Measurements from ENCODE around the gene TMPRSS4.

TMPRSS4 gene, protein sequence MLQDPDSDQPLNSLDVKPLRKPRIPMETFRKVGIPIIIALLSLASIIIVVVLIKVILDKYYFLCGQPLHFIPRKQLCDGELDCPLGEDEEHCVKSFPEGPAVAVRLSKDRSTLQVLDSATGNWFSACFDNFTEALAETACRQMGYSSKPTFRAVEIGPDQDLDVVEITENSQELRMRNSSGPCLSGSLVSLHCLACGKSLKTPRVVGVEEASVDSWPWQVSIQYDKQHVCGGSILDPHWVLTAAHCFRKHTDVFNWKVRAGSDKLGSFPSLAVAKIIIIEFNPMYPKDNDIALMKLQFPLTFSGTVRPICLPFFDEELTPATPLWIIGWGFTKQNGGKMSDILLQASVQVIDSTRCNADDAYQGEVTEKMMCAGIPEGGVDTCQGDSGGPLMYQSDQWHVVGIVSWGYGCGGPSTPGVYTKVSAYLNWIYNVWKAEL

DNA sequence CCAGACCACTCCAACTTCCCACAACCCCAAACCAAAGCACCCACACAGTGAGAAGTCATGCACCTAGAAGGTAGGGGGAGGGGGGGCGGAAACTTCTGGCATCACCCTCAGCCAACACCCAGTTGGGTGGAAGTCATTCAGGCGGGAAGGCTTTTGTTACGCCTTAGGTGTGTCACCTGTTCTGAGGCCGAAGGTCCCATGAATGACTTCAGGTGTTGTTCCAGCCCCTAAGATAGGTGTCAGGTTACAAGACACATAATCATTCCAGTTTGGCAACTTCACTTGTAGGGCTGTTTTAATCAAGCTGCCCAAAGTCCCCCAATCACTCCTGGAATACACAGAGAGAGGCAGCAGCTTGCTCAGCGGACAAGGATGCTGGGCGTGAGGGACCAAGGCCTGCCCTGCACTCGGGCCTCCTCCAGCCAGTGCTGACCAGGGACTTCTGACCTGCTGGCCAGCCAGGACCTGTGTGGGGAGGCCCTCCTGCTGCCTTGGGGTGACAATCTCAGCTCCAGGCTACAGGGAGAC lies at the start of gene TMPRSS4:
Gene TMPRSS4, plus strand, starts transcription at position 325 of the 528 bp plus-strand sequence. CDS start 225 bp downstream, outside the sequence.
- no peak for DNase-seq

- DNase-seq: no peak
Measured at GRCh38 chr11:118027694-118028093, 49.2 kb upstream of the TMPRSS4 start.

DNA sequence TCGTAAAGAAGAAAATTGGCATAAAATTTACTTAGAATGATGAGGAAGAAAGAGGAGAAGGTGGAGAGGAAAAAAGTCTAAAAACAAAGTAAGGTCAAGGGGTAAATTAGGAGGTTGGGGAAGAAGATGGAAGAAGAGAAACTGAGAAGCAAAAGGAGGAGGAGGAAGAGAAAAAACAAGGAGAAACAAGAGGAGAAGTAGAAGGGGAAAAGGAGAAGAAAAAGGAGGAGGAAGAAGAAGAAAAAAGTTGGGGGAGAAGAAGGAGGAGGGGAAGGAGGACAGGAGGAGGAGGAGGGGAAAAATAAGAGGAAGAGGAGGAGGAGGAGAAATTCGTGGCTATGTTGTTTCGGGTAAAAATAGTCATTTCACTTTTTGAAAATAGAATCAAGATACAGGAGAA lies 48.3 kb upstream of the TMPRSS4 start:
- DNase-seq: no peak

DNA sequence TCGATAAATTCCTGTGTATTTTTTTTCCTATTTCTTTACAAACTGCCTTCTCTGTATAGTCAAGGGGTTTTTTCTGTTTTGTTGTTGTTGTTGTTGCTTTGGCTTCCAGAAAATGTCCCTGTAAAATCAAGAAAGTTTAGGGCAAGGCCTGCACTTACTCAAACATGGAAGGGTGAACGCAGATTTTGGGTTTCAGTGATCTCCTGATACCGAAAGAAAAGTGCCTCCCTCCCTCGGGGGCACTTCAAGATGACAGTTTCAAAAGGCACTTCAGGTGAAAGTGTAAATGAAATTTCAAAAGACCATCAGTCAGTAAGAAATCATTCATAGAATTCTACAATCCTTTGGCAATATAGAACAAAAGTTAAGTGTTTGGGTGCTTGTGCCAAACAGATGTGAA lies 43.4 kb upstream of the TMPRSS4 start:
- DNase-seq: no peak

DNA sequence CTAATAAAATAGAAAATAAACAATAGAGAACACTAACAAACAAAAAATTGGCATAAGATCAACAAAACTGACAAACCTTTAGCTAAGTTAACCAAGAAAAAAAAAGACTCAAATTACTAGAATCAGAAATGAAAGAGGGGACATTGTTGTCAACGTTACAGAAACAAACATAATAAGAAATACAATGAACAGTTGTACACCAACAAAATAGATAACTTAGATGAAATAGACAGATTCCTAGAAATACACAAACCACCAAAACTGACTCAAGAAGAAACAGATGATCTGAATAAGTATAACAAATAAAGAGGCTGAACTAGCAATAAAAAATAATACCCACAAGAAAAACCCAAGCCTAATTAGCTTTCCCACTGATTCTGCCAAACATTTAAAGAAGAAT lies 34.7 kb upstream of the TMPRSS4 start:
- DNase-seq: no peak

DNA sequence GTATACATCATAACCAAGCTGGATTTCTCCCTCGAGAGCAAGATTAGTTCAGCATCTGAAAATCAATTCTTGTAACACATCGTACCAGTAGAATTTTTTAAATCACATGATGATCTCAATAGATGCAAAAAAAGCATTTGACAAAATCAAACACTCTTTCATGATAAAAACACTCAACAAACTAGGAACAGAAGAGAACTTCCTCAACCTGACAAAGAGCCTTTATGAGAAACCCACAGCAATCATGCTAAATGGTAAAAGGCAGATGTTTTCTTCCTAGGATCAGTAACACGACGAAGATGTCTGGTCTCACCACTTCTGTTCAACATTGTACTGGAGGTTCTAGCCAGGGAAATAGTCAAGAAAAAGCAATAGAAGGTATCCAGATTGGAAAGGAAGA lies 34.1 kb upstream of the TMPRSS4 start:
- DNase-seq: no peak

DNA sequence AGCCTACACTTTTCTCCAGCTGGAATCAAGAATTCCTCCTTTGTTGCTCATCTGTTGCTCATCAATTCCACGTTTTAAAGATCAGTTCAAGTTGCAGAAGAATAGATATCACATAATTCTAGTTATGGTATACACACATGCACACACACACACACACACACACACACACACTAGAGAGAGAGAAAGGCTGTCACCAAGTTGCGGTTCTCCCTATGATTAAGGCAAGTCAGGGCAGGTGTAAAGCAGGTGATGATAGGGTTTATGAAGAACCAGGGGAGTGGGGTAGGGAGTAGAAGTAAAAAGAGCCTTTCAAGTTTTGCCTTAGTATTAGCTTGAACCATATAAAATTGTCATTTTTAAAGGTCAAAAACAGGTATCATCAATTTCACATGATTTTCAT lies 31.7 kb upstream of the TMPRSS4 start:
- no peak for DNase-seq

DNA sequence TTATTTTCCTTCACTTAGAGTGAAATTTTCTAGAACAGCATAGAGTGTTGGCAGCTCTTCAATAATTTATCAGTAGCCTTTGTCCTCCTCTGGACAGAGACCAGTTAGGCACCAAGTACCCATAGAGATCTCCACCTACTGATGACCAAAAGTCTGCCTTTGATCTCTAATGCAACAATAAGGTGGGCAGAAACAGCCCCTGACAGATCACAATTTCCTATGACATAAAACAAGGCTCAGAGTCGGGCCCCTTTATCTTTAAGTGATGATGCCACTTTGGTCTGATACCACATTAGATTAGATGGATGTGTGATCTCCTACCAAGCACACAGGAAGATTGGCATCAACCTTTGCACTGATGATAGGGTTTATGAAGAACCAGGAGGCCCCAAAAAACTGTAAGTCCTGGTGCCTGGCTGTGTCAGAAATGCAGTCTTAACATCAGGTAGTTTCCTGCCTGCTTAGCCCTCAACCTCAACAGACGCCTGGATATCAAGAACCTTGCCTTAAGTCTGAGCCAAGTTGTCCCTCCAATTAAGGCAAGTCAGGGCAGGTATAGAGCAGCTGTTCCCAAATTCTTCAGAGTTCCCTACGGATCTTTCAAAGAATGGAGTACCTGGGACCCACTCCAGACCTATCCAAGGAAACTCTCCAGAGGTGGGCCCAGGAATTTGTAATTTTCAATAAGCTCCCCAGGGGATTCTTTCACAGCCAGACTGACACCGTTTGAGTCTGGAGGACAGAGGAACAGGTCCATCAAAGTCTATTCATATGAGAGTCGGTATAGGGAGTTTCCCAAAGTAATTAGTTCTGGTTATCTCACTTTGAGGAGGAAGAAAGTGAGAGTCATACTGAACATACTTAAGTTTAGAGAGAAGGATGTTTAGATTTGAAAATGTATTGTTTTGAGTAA lies 30.6 kb upstream of the TMPRSS4 start:
- DNase-seq: peak; percentile 26

DNA sequence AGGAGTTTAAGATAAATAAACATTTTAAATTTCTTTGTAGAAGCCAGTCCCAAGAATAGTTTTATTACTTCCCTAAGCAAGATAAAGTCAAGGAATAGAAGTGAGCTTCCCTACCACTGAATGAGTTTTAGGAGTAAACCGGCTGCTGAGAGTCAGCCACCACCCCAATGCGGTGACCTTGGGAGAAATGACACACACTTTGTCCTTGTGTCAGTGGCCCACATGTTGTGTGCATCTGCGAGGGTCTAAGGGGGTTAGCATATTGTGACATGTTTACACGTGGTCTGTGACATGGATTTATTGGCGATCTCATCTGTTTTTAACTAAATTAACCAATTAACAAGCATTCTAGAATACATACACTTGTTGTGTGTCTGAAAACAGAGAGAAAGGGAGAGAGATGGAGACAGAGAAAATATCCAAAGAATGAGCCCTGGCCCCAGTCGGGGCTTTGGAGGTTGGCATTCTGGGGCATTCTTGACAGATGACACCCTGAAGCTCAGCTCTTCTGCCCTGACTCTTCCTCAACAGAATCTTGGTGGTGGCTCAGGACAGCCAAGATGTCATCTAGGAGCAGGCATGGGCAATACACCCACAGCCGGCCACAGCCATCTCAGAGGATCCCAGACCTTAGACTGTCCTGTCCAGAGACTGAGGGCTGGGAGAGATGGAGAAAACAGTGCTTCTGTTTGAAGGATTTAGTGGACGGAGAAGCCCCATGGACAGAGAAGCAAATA lies 29.7 kb upstream of the TMPRSS4 start:
- peak; percentile 11 for DNase-seq

GRCh38 chr11:118047749-118048148 lies 29.1 kb upstream of the TMPRSS4 start:
- DNase-seq: no peak

DNA sequence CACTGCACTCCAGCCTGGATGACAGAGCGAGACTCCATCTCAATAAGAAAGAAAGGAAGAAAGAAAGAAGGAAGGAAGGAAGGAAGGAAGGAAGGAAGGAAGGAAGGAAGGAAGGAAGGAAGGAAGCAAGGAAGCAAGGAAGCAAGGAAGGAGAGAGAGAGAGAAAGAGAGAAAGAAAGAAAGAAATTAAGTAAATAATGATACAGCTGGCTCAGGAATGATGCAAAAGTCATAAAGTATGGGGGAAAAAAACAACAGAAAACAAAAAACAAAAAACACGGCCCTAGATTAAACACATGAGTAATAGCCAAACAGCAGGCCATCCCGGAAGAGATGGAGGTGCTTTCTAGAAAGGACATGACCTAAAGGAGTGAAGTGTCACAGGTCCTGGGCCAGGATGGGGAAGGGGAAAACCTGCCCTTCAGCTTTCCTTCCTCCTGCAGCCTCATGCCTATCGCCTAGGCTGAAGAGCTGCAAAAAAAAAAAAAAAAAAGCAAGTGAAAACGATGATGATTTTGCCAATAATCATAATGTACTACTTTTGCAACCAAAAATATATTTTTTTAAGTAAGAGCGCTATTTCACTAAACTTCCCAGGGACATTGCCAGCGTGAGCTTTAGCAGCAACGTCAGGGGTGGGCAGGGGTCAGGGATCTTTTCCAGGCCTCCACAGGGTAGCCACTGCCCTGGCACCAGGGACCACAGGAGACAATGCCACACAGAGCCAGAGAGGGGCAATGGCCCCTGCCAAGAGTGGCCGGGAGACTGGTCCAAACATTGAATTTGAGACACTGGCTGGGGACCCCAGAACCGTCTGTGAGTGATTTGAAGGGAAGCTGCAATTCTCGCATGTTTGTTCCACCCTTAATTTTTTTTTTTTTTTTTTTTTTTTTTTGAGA lies 28.2 kb upstream of the TMPRSS4 start:
- DNase-seq: no peak

- DNase-seq: no peak
Measured at GRCh38 chr11:118049771-118050170, 27.1 kb upstream of the TMPRSS4 start.

DNA sequence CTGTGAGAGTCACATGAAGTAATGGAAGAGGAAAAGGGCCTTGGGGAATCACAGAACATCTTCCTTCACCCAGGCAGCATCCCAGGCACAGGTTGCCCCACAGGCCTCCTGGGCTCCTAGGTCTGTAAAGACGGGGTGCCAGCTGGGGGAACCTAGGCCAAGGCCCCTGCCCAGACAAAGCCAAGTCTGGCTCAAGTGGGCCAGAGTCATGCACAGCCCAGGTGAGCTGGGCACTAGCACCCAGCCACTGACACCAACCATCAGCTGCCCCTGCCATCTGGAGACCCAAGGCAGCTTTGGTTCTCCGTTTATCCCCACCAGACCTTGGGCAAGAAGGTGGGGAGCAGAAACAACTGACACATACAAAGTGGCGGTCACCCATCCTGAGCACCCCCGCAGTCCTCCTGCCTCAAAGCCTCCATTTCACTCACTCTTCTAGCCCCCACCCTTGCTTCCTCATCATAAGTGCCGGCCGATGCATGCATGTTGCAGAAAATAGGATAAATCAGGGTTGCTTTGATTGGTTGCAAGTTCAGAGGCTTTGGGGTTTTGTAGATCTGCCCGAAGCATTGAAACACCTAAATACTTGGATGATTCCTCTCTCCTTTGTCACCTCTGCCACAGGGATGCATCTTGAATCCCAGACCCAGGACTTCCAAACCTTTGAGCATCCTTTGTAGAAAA lies 26.5 kb upstream of the TMPRSS4 start:
- no peak for DNase-seq

GRCh38 chr11:118051136-118051610 lies 25.7 kb upstream of the TMPRSS4 start:
- no peak for DNase-seq

DNA sequence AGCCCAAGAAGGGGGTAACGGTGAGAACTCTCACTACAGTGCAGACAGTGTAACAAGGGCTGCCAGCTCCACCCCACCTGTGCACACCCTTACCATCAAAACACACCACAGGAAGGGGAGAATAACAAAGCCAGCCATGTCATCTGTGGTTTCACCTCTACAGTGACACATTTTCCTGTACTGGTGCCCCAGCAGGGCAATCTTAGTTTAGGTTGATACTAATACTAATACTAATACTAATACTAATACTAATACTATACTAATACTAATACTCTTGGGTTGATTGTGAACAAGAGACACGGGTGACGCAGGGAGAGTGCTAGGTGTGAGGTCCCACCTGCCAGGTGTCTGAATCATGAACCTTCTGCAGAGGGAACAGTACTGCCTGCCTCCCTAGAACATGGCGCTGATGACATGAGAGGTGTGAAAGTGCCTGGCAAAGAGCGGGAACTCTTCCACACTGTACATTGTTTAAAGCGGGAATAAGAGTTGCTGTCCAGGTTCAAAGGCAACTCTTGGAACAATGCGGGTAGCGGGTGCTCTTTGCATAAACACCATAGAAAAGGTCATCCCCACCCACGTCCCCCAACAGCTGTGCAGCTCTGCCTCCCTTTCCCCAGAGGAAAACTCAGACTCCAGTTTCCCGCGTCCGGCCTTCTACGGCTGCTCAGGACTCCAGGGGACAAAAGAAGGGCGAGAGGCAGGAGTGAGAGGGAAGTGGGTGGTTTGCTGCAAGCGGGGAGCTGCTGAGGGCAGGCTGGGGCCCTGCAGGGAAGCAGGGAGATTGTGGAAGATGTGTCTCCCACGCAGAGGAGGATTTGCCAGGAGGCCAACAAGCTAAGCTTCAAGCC lies 25.0 kb upstream of the TMPRSS4 start:
- peak; percentile 66 for DNase-seq

- no peak for DNase-seq
Measured at GRCh38 chr11:118052581-118053206, 24.2 kb upstream of the TMPRSS4 start.

DNA sequence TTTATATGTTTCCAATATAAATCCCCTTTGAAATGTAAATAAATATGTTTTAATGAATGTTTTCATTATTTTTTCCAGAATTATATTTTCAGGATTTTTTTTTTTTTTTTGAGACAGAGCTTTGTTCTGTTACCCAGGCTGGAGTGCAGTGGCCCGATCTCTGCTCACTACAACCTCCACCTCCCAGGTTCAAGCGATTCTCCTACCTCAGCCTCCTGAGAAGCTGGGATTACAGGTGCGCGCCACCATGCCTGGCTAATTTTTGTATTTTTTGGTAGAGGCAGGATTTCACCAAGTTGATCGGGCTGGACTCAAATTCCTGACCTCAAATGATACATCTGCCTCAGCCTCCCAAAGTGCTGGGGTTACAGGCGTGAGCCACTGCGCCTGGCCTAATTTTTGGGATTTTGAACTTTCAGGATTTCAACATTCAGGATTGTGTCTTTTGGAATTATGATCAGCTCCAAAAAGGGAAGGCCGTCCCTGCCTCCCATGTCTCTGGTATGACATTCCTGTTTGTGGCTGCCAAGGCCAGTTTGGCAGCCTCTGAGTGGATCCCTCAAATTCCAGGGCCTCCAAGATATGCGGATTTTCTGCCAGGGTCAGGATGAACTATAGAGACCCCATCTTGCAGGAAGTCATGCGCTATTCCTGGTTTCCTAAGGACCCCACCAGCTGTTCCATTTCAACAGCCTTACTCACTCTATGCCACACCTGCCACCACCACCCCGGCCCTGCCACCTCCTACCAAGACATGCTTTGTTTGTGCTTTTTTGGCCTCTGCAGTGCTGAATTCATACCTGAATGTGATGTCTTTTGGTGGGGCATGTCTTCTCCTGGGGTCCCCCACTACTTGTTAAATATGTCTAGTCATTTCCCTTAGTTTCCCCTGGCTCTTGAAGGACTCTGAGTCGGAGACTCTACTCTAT lies 21.9 kb upstream of the TMPRSS4 start:
- no peak for DNase-seq

DNA sequence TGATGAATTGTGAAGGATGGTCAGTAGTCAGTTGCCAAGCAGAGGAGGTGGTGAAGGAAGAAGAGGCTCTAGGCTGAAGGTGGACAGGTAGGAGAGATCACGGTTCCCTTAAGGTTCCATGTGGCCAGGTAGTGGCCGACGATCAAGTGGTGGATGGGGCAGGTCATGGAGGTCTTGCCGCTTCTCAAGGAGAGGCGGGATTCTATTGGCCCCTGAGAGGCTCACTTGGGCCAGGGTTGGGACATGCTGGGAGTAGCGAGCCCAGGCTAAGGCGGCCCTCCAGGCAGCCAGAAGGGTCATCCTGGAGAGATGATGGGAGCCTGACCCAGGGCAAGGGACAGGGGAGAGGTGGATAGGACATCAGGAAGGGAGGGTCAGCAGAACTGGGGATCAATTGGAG lies 20.9 kb upstream of the TMPRSS4 start:
- no peak for DNase-seq

Data from stimulated activated naive CD4-positive, alpha-beta T cell treated with Interleukin-2 at 50 U/mL for 16 hours (primary cell).